Transverse colon (tissue), 4 donors: Measurements from ENCODE around the gene CFAP97D2. TPM values are rescaled to one million over a fixed set of nuclear protein-coding genes. Genes with fewer than 3 reads are reported as not detected.

Experiments
- DNase-seq: peaks from one replicate; pipeline ENCODE4 v3.0.0-alpha.2; 2019
- H3K27ac ChIP-seq, 4 donors: fragments of 200-600 bp; sonication (generic); 2 replicates each; pipeline ENCODE4 v1.5.1; 2016 to 2018; ENCODE audit warnings: inconsistent platforms in 4 of 4
- H3K27me3 ChIP-seq: fragments of 200-600 bp; sonication (generic); 2 replicates; pipeline ENCODE4 v1.5.1; 2017; ENCODE audit warnings: inconsistent platforms
- H3K36me3 ChIP-seq, 4 donors: fragments of 200-600 bp; sonication (generic); 2 replicates each; pipeline ENCODE4 v1.5.1; 2017 to 2019; ENCODE audit warnings: inconsistent platforms in 4 of 4
- H3K4me1 ChIP-seq, 4 donors: fragments of 200-600 bp; sonication (generic); 2 replicates each; pipeline ENCODE4 v1.5.1; 2017 to 2020; ENCODE audit warnings: inconsistent platforms in 4 of 4
- H3K4me3 ChIP-seq, 4 donors: fragments of 200-600 bp; sonication (generic); 1 replicate in 1 of 4; 2 replicates in 3 of 4; pipeline versions ENCODE4 v1.5.1 to v1.6.1; 2017 to 2019; ENCODE audit warnings: inconsistent platforms in 4 of 4
- H3K9me3 ChIP-seq, 2 donors: fragments of 200-600 bp; sonication (generic); 2 replicates each; pipeline ENCODE4 v1.5.1; 2017 to 2019; ENCODE audit warnings: inconsistent platforms in 2 of 2
- CTCF ChIP-seq, 5 experiments: fragments of 200-600 bp in 3 of 5; fragments of 450-650 bp in 2 of 5; sonication (generic) in 3 of 5; IDR thresholded peaks; 1 replicate in 2 of 5; 2 replicates in 3 of 5; pipeline ENCODE4 v1.5.1; 2016 to 2017; ENCODE audit warnings: antibody characterized with exemption in 5 of 5, inconsistent platforms in 3 of 5, mild to moderate bottlenecking in 2 of 5, moderate library complexity in 1 of 5
- EP300 ChIP-seq: sonication (generic); formaldehyde crosslinking; IDR thresholded peaks from one replicate; pipeline ENCODE4 v1.6.1; 2017; ENCODE audit warnings: antibody characterized with exemption, low read depth
- POLR2A ChIP-seq: fragments of 450-650 bp; IDR thresholded peaks from one replicate; pipeline ENCODE4 v1.6.1; 2016; ENCODE audit warnings: antibody characterized with exemption, mild to moderate bottlenecking, moderate library complexity
- POLR2AphosphoS5 ChIP-seq, 3 donors: sonication (generic); formaldehyde crosslinking; IDR thresholded peaks; one replicate each; pipeline ENCODE4 v1.6.1; 2016; ENCODE audit warnings: antibody characterized with exemption in 3 of 3
- WGBS, 2 donors: methylation state at CpG; one replicate each; pipeline ENCODE4 v1.1.5; 2018; ENCODE audit warnings: low coverage in 1 of 2; 5-methylcytosine and 5-hydroxymethylcytosine counted together
- in situ Hi-C, 4 donors: fragments of 200-750 bp; cut with MboI; loops; one replicate each; pipeline versions ENCODE4 v1.15.0 to v1.15.1; 2017; ENCODE audit warnings: low sequenced_read_pairs in 3 of 4, low pct_ligation_motif_present in 1 of 4, low pct_unique_long_range_greater_than_20kb in 1 of 4
- intact Hi-C: fragments of 100-400 bp; cut with DNase I; formaldehyde crosslinking; loops from one replicate; pipeline ENCODE4 v1.15.1; 2023; ENCODE audit warnings: low total_unique reads
- total RNA-seq, 4 donors: library from RNA; depleted of rRNA; stranded (reverse); fragments of >200 nt; gene quantifications; one replicate each; pipeline ENCODE4 v1.1.0, GENCODE V29; 2016

Gene CFAP97D2
- total RNA-seq, 4 donors from 2014 or later: not detected

DNA sequence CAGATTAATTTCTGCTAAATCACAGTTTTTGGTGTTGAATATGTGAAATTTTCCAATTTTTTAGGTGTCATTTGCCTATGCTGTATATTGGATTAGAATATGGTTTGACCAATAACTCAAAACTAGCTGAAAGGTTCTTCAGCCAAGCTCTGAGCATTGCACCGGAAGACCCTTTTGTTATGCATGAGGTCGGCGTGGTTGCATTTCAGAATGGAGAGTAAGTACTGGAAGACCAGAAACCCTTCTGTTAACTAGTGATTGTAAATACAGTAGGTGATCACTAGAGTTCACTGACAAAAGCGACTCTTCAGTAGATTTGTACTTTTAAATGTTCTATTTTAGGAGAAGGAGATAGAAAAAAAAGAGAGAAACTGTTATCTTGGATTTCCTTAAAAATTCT lies 78.0 kb downstream of the CFAP97D2 start:
- in situ Hi-C loops: no loop called here
- Histone ChIP-seq H3K9me3 (no peaks in the 10 kb centered on the region), H3K27ac (no peak overlapping the region), H3K36me3 (peaks cover 0 to 65% (median 17%) of the 10 kb centered on the region in 4 donors), H3K27me3 (no peaks in the 10 kb centered on the region), H3K4me1 (peaks cover 0 to 15% (median 5%) of the 10 kb centered on the region in 4 donors), H3K4me3 (no peak overlapping the region)
- 78 to 87% methylated on average over 4 of the region's 4 CpGs for WGBS, 2 donors
- intact Hi-C loops: no loop called here
- TF ChIP-seq CTCF (IDR thresholded peaks at IDR 0.05) (no peak), POLR2AphosphoS5 (IDR thresholded peaks at IDR 0.05) (no peak), POLR2A (no peak), EP300 (no peak)
- DNase-seq: no peak

DNA sequence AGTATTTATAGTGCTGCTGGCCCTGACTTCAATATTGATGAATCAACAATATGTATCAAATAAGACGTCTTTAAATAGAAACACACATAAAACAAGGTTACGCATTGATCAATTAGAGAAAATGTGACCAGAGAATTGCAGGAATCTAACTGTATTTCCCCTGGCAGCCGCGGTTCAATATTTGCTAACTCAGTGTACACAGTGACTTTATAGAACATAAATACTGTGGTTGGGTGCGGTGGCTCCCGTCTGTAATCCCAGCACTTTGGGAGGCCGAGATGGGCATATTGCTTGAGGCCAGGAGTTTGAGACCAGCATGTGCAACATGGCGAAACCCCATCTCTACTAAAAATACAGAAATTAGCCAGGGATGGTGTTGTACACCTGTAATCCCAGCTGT lies 79.5 kb downstream of the CFAP97D2 start:
- peak; percentile 28 for DNase-seq
- no peak overlapping the region for H3K27ac ChIP-seq
- H3K9me3 ChIP-seq: no peaks in the 10 kb centered on the region
- peaks cover 0 to 15% (median 5%) of the 10 kb centered on the region in 4 donors for H3K4me1 ChIP-seq
- no peak for TF ChIP-seq POLR2AphosphoS5 (IDR thresholded peaks at IDR 0.05)
- TF ChIP-seq POLR2A: no peak
- no peak for TF ChIP-seq CTCF (IDR thresholded peaks at IDR 0.05)
- TF ChIP-seq EP300: no peak
- intact Hi-C loops (no loop called here), in situ Hi-C loops (no loop called here)
- H3K27me3 ChIP-seq: no peaks in the 10 kb centered on the region
- H3K4me3 ChIP-seq: no peak overlapping the region
- 38 to 59% methylated on average over 4 to 8 of the region's 8 CpGs for WGBS, 2 donors
- peaks cover 0 to 65% (median 18%) of the 10 kb centered on the region in 4 donors for H3K36me3 ChIP-seq

DNA sequence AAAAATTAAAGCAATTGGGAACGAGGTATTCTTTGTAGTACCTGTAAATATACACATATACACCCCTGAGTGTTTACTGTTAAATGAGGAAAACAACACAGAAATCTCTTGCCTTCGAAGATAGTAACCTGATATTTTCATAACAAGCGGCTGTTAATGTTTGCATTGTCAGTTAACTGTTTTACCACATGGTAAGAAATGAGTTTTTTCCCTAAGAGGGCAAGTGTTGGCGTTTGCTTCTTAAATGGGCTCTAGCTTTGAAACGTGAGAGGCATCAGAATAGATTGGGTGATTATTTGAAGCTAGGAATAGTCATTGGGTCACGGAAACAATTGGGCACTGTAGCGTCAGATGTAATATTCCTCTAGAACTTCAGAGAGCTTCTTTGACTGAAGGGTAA lies 80.3 kb downstream of the CFAP97D2 start:
- H3K27ac ChIP-seq: peak overlapping the region in 1 of 4 donors; percentile 27
- in situ Hi-C loops (no loop called here), intact Hi-C loops (no loop called here)
- peaks cover 0 to 66% (median 22%) of the 10 kb centered on the region in 4 donors for H3K36me3 ChIP-seq
- TF ChIP-seq POLR2AphosphoS5 (IDR thresholded peaks at IDR 0.05) (no peak), CTCF (IDR thresholded peaks at IDR 0.05) (no peak), POLR2A (no peak), EP300 (no peak)
- no peak overlapping the region for H3K4me3 ChIP-seq
- no peaks in the 10 kb centered on the region for H3K9me3 ChIP-seq
- peaks cover 0 to 15% (median 5%) of the 10 kb centered on the region in 4 donors for H3K4me1 ChIP-seq
- 67% methylated on average over 4 to 7 of the region's 7 CpGs for WGBS, 2 donors
- no peaks in the 10 kb centered on the region for H3K27me3 ChIP-seq
- DNase-seq: no peak

GRCh38 chr13:114259974-114260373 lies 80.9 kb downstream of the CFAP97D2 start:
- WGBS, 2 donors: 37 to 66% methylated on average over 2 to 4 of the region's 4 CpGs
- Histone ChIP-seq H3K4me1 (peaks cover 0 to 15% (median 5%) of the 10 kb centered on the region in 4 donors), H3K27ac (peak overlapping the region in 1 of 4 donors; percentile 27), H3K27me3 (no peaks in the 10 kb centered on the region), H3K36me3 (peaks cover 0 to 67% (median 24%) of the 10 kb centered on the region in 4 donors), H3K4me3 (no peak overlapping the region), H3K9me3 (no peaks in the 10 kb centered on the region)
- DNase-seq: peak; percentile 22
- intact Hi-C loops: no loop called here
- in situ Hi-C loops: no loop called here
- TF ChIP-seq POLR2A: no peak
- no peak for TF ChIP-seq EP300
- no peak for TF ChIP-seq POLR2AphosphoS5 (IDR thresholded peaks at IDR 0.05)
- TF ChIP-seq CTCF (IDR thresholded peaks at IDR 0.05): no peak
